Gastroesophageal sphincter (tissue), 4 donors: ENCODE results near the gene GPALPP1. TPM values are rescaled to one million over a fixed set of nuclear protein-coding genes. Genes with fewer than 3 reads are reported as not detected.

Experiments used
- ATAC-seq: fragments of 150-250 bp; one replicate; pipeline ENCODE4 v1.9.1; 2016; ENCODE audit warnings: mild to moderate bottlenecking, moderate library complexity
- H3K27ac ChIP-seq, 4 donors: fragments of 200-600 bp; sonication (generic) in 3 of 4; 1 replicate in 3 of 4; 2 replicates in 1 of 4; pipeline ENCODE4 v1.5.1; 2016 to 2019
- H3K27me3 ChIP-seq: fragments of 200-600 bp; sonication (generic); one replicate; pipeline ENCODE4 v1.5.1; 2019
- H3K36me3 ChIP-seq, 2 donors: fragments of 200-600 bp; sonication (generic); one replicate each; pipeline ENCODE4 v1.5.1; 2019; ENCODE audit warnings: control low read depth in 1 of 2
- H3K4me1 ChIP-seq, 3 donors: fragments of 200-600 bp; sonication (generic); 1 replicate in 2 of 3; 2 replicates in 1 of 3; pipeline ENCODE4 v1.5.1; 2016 to 2019; ENCODE audit warnings: control low read depth in 2 of 3
- H3K4me3 ChIP-seq, 2 donors: fragments of 200-600 bp; sonication (generic); one replicate each; pipeline ENCODE4 v1.5.1; 2019; ENCODE audit warnings: mild to moderate bottlenecking in 1 of 2, moderate library complexity in 1 of 2
- H3K9me3 ChIP-seq, 3 donors: fragments of 200-600 bp; sonication (generic); one replicate each; pipeline ENCODE4 v1.5.1; 2017 to 2019; ENCODE audit warnings: control low read depth in 2 of 3
- EP300 ChIP-seq: sonication (generic); formaldehyde crosslinking; IDR thresholded peaks from one replicate; pipeline ENCODE4 v1.6.1; 2017; ENCODE audit warnings: antibody characterized with exemption, mild to moderate bottlenecking
- POLR2A ChIP-seq, 2 donors: fragments of 450-650 bp; IDR thresholded peaks; one replicate each; pipeline ENCODE4 v1.6.1; 2017; ENCODE audit warnings: antibody characterized with exemption in 2 of 2, mild to moderate bottlenecking in 2 of 2, moderate library complexity in 1 of 2
- POLR2AphosphoS5 ChIP-seq: sonication (generic); formaldehyde crosslinking; IDR thresholded peaks from one replicate; pipeline ENCODE4 v1.6.1; 2017; ENCODE audit warnings: antibody characterized with exemption
- WGBS, 2 donors: methylation state at CpG; one replicate each; pipeline ENCODE4 v1.1.5; 2018; ENCODE audit warnings: low coverage in 1 of 2; 5-methylcytosine and 5-hydroxymethylcytosine counted together
- total RNA-seq, 4 donors: library from RNA; depleted of rRNA; stranded (reverse); fragments of >200 nt; gene quantifications; one replicate each; pipeline ENCODE4 v1.1.0, GENCODE V29; 2016
- TF ChIP-seq, protein P1 (sequence below), 4 experiments: fragments of 200-600 bp in 2 of 4; fragments of 450-650 bp in 2 of 4; sonication (generic) in 1 of 4; IDR thresholded peaks; one replicate each; pipeline ENCODE4 v1.5.1; 2017 to 2019; ENCODE audit warnings: antibody characterized with exemption in 4 of 4, mild to moderate bottlenecking in 2 of 4, moderate library complexity in 2 of 4

GPALPP1 gene
- total RNA-seq, 4 donors from 2014 or later, result 25.8 to 32.7 (median 26.4) TPM

DNA sequence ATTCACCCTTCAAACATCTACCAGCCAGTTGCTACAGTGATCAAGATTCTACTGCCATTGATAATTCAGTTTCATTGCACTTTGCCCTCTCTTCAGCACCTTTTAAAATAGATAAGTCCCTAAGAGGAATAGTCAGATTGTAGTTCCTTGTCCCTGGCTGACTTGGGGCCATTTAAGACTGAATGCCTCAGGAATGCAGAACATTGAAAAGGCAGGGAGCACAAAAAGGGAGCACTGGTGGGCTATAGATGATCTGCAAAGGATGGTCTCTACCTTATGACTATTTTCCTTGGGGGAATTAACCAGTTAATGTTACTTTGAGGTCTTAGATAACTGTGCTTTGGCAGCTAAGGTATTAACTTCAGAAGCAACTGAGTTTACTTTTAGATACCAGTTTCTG is 46.9 kb downstream of the GPALPP1 start:
- Histone ChIP-seq H3K9me3 (no peaks in the 10 kb centered on the region), H3K4me1 (no peaks in the 10 kb centered on the region), H3K27me3 (no peaks in the 10 kb centered on the region), H3K4me3 (no peak overlapping the region), H3K27ac (no peak overlapping the region), H3K36me3 (peaks cover 0 to 66% of the 10 kb centered on the region in 2 donors)
- ATAC-seq, result no peak
- TF ChIP-seq POLR2A (IDR thresholded peaks at IDR 0.05), result no peak
- no peak for TF ChIP-seq EP300

DNA sequence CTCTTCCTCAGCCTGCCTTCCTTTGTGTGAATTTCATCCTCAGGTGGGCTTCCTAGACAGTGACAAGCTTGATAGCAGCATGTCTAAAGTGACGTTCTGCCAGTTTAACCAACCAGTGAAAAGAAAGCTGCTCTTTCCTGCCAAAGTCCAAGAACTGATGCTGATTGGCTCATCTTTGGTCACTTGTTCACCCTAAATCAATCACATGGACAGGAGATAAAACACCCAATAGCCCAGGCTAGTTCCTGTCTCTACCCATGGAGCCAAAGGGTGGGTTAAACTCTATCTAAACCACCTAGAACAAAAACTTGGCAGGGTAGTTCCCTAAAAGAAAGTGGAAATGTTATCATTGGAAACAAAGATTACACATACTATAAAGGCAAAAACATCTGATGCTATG is 50.8 kb downstream of the GPALPP1 start:
- Histone ChIP-seq H3K9me3 (no peaks in the 10 kb centered on the region), H3K4me1 (no peaks in the 10 kb centered on the region), H3K27me3 (peaks cover 8% of the 10 kb centered on the region), H3K27ac (no peak overlapping the region), H3K36me3 (peaks cover 0 to 32% of the 10 kb centered on the region in 2 donors), H3K4me3 (no peak overlapping the region)
- no peak for ATAC-seq
- TF ChIP-seq EP300 (no peak), POLR2A (IDR thresholded peaks at IDR 0.05) (no peak), POLR2AphosphoS5 (no peak)
- TF ChIP-seq, protein P1, sequence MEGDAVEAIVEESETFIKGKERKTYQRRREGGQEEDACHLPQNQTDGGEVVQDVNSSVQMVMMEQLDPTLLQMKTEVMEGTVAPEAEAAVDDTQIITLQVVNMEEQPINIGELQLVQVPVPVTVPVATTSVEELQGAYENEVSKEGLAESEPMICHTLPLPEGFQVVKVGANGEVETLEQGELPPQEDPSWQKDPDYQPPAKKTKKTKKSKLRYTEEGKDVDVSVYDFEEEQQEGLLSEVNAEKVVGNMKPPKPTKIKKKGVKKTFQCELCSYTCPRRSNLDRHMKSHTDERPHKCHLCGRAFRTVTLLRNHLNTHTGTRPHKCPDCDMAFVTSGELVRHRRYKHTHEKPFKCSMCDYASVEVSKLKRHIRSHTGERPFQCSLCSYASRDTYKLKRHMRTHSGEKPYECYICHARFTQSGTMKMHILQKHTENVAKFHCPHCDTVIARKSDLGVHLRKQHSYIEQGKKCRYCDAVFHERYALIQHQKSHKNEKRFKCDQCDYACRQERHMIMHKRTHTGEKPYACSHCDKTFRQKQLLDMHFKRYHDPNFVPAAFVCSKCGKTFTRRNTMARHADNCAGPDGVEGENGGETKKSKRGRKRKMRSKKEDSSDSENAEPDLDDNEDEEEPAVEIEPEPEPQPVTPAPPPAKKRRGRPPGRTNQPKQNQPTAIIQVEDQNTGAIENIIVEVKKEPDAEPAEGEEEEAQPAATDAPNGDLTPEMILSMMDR (IDR thresholded peaks at IDR 0.05), result no peak
- WGBS, 2 donors, result 100% methylated on average over 1 of the region's 1 CpG; no CpG with 5 or more reads in 1 of the 2 donors

DNA sequence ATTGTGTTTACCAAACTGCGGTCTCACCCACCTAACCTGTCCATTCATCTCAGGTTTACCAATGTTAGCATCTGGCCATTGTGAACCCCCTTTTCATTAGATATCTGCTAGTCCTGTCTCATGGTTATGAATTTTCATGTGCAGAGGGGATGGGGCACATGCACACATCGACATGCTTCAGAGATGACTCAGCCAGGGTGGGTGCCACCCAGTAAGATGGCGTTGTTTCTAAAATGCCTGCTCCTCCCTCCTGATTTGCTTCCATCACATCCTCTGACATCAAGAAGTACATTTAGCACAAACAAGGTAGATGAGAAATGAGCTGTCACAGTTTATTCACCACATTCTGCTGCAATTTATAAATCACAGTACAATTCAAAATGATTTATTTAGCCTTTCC is 51.3 kb downstream of the GPALPP1 start:
- no peak overlapping the region for H3K4me3 ChIP-seq
- H3K4me1 ChIP-seq, result no peaks in the 10 kb centered on the region
- TF ChIP-seq POLR2A (IDR thresholded peaks at IDR 0.05), result no peak
- no peak for TF ChIP-seq POLR2AphosphoS5
- TF ChIP-seq EP300, result no peak
- TF ChIP-seq, protein P1 (IDR thresholded peaks at IDR 0.05), result no peak
- WGBS, 2 donors, result 87 to 92% methylated on average over 3 of the region's 3 CpGs
- H3K36me3 ChIP-seq, result peaks cover 0 to 30% of the 10 kb centered on the region in 2 donors
- no peak overlapping the region for H3K27ac ChIP-seq
- H3K9me3 ChIP-seq, result no peaks in the 10 kb centered on the region
- H3K27me3 ChIP-seq, result peaks cover 8% of the 10 kb centered on the region
- no peak for ATAC-seq

DNA sequence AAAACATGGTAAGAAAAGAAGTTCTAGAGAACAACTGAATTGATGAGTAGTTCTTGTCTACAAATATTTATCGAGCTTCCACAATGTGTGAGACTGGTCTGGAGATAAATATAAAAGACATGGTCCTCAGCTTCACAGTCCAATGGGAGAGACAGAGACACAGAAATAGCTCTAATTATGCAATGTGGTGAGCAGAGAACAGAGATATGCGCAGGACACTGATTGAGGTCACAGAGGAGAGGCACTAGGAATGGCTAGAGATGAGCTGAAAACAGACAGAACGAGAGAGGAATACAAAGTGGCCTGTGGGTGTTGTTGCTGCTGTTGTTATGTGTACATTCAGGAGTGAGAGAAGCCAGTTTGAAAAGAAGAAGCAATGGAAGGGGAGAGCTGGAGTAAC is 53.2 kb downstream of the GPALPP1 start:
- ATAC-seq, result no peak
- H3K36me3 ChIP-seq, result peaks cover 0 to 18% of the 10 kb centered on the region in 2 donors
- H3K27ac ChIP-seq, result no peak overlapping the region
- TF ChIP-seq, protein P1 (IDR thresholded peaks at IDR 0.05), result no peak
- TF ChIP-seq EP300, result no peak
- no peak for TF ChIP-seq POLR2A (IDR thresholded peaks at IDR 0.05)
- no peak for TF ChIP-seq POLR2AphosphoS5
- H3K4me3 ChIP-seq, result no peak overlapping the region
- peaks cover 0 to 10% (median 0%) of the 10 kb centered on the region in 3 donors for H3K4me1 ChIP-seq
- peaks cover 8% of the 10 kb centered on the region for H3K27me3 ChIP-seq
- 69 to 85% methylated on average over 2 to 3 of the region's 3 CpGs for WGBS, 2 donors
- no peaks in the 10 kb centered on the region for H3K9me3 ChIP-seq

DNA sequence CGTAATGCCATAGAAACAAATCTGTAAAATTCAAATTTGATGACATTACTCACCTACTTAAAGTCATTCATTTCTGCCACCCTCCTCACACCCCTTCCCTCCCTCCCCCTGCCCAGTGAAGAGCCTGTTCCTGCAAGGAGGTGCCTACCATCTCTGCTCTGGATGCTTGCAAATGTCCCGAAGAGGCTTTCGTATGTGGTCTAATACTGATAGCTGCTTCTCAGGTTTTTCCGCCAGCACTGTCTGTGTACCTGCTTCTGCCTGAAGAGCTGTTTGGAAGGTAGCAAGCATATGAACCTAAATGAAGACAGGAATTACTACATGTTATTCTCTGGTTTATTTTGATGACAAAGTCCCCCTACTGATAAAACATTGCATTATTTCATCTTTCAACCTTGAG is 57.1 kb downstream of the GPALPP1 start:
- WGBS, 2 donors, result 71 to 90% methylated on average over 2 to 3 of the region's 4 CpGs
- H3K27ac ChIP-seq, result peak overlapping the region in 1 of 4 donors; percentile 37
- ATAC-seq, result no peak
- H3K4me1 ChIP-seq, result peaks cover 0 to 14% (median 0%) of the 10 kb centered on the region in 3 donors
- no peaks in the 10 kb centered on the region for H3K36me3 ChIP-seq
- H3K4me3 ChIP-seq, result peak overlapping the region in 1 of 2 donors; percentile 48
- no peaks in the 10 kb centered on the region for H3K9me3 ChIP-seq
- TF ChIP-seq POLR2A (IDR thresholded peaks at IDR 0.05) (no peak), EP300 (no peak), POLR2AphosphoS5 (no peak)
- TF ChIP-seq, protein P1 (IDR thresholded peaks at IDR 0.05), result no peak
- H3K27me3 ChIP-seq, result peaks cover 8% of the 10 kb centered on the region
